Chondrocyte (in vitro differentiated cells): ENCODE data around the gene NPNT. TPM values are rescaled to one million over a fixed set of nuclear protein-coding genes. Genes with fewer than 3 reads are reported as not detected.
"Not testable (repeated sequence)": the region's sequence is repeated elsewhere in the genome, so short reads cannot be mapped to it uniquely, and the experiment has no call there.

Experiments used
- DNase-seq: peaks from one replicate; pipeline ENCODE4 v3.0.0; 2021; ENCODE audit warnings: mixed read lengths, low spot score
- H3K27ac Mint-ChIP-seq: one replicate; pipeline ENCODE4 v1.8.0; 2021; ENCODE audit warnings: mild to moderate bottlenecking, moderate library complexity, mixed read lengths; ENCODE audit not compliant: unreplicated experiment
- H3K27me3 Mint-ChIP-seq: 2 replicates; pipeline ENCODE4 v1.8.0; 2021; ENCODE audit warnings: low read depth, mixed read lengths
- H3K36me3 Mint-ChIP-seq: 2 replicates; pipeline ENCODE4 v1.8.0; 2021; ENCODE audit warnings: low read depth, mixed read lengths
- H3K4me1 Mint-ChIP-seq: 2 replicates; pipeline ENCODE4 v1.8.0; 2021; ENCODE audit warnings: low read depth, mild to moderate bottlenecking, mixed read lengths
- H3K4me3 Mint-ChIP-seq: one replicate; pipeline ENCODE4 v1.8.0; 2021; ENCODE audit warnings: mild to moderate bottlenecking, moderate library complexity, mixed read lengths; ENCODE audit not compliant: unreplicated experiment
- H3K9me3 Mint-ChIP-seq: 2 replicates; pipeline ENCODE4 v1.8.0; 2021; ENCODE audit warnings: low read depth, mixed read lengths
- long read RNA-seq: library from polyadenylated mRNA; stranded (forward); transcript quantifications from one replicate; pipeline ENCODE4 v2.0.0, GENCODE V29; 2021
- total RNA-seq: library from RNA; stranded (reverse); gene quantifications from 3 replicates; pipeline ENCODE4 v1.2.1, GENCODE V29; 2021
- TF ChIP-seq, protein P1 (sequence below): fragments of 200-600 bp; sonication (generic); IDR thresholded peaks from 2 replicates; pipeline ENCODE4 v1.5.0; 2021; ENCODE audit warnings: antibody characterized with exemption, mild to moderate bottlenecking, moderate library complexity

The NPNT gene
- total RNA-seq: 2.7 to 3.2 TPM (median 2.8 TPM) in 3 replicates
- long read RNA-seq, full-length matches to known transcripts: 5 of 5 reads
- long read RNA-seq, partial matches to known transcripts: 0 of 5 reads
- long read RNA-seq, other reads (novel, unspliced or antisense): 0 of 5 reads

- TF ChIP-seq, protein P1, sequence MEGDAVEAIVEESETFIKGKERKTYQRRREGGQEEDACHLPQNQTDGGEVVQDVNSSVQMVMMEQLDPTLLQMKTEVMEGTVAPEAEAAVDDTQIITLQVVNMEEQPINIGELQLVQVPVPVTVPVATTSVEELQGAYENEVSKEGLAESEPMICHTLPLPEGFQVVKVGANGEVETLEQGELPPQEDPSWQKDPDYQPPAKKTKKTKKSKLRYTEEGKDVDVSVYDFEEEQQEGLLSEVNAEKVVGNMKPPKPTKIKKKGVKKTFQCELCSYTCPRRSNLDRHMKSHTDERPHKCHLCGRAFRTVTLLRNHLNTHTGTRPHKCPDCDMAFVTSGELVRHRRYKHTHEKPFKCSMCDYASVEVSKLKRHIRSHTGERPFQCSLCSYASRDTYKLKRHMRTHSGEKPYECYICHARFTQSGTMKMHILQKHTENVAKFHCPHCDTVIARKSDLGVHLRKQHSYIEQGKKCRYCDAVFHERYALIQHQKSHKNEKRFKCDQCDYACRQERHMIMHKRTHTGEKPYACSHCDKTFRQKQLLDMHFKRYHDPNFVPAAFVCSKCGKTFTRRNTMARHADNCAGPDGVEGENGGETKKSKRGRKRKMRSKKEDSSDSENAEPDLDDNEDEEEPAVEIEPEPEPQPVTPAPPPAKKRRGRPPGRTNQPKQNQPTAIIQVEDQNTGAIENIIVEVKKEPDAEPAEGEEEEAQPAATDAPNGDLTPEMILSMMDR: no peak
- Mint-ChIP-seq H3K9me3 (no peaks in the 10 kb centered on the region), H3K4me3 (peak within 1 kb of the TSS; percentile 71), H3K27ac (peak within 1 kb of the TSS; percentile 28), H3K36me3 (peaks cover 2% of the 10 kb centered on the region), H3K4me1 (peaks cover 12% of the 10 kb centered on the region), H3K27me3 (peaks cover 87% of the 10 kb centered on the region)
- no peak for DNase-seq
Measured at GRCh38 chr4:105894660-105895582, at the start of gene NPNT. Gene NPNT (plus strand): TSS chr4:105895471. CDS start chr4:105895653, 182 bp downstream.

DNA sequence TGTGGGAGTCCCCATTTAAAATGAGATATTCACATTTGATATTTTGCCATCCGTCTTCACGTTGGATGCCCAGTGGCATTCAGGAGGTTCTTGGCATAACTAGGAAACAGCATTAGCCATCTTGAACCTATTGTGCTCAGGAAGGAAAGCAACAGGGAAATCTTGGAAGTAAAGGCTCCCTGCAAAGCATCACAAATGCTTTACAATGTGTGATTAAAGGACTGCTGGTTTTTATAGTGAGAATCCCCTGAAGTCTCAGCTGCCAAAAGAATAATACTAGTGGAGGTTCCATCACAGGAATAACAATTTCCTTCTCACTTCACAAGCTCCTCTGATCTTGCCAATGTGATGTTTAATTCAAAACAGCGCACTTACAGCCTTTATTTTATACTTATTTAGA, 49.7 kb upstream of the NPNT start:
- TF ChIP-seq, protein P1: no peak
- DNase-seq: no peak
- H3K27ac Mint-ChIP-seq: no peak overlapping the region
- no peaks in the 10 kb centered on the region for H3K36me3 Mint-ChIP-seq
- H3K4me1 Mint-ChIP-seq: peaks cover 41% of the 10 kb centered on the region
- H3K4me3 Mint-ChIP-seq: no peak overlapping the region
- no peaks in the 10 kb centered on the region for H3K27me3 Mint-ChIP-seq
- H3K9me3 Mint-ChIP-seq: no peaks in the 10 kb centered on the region

DNA sequence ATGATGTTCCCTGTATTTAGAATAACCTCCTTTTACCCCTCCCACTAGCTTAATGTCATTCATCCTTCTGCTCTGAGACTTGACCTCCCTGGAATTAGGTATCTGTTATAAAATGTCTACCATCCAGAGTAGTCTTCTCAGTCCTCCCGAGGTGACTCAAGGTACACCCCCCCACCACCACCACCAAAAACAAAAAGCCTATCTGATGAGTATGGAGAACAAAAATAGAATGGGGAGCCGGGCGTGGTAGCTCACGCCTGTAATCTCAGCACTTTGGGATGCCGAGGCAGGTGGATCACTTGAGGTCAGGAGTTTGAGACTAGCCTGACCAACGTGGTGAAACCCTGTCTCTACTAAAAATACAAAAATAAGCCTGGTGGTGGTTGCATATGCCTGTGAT, 46.9 kb upstream of the NPNT start:
- H3K36me3 Mint-ChIP-seq, H3K27me3 Mint-ChIP-seq, H3K4me3 Mint-ChIP-seq, H3K27ac Mint-ChIP-seq, DNase-seq: not testable (repeated sequence)
- Mint-ChIP-seq H3K9me3 (peaks cover 11% of the 10 kb centered on the region), H3K4me1 (peaks cover 24% of the 10 kb centered on the region)

GRCh38 chr4:105851196-105851595, 44.1 kb upstream of the NPNT start:
- Mint-ChIP-seq H3K27ac (no peak overlapping the region), H3K27me3 (no peaks in the 10 kb centered on the region), H3K4me3 (no peak overlapping the region), H3K9me3 (peaks cover 27% of the 10 kb centered on the region), H3K36me3 (peaks cover 12% of the 10 kb centered on the region), H3K4me1 (no peaks in the 10 kb centered on the region)
- TF ChIP-seq, protein P1: no peak
- DNase-seq: no peak

DNA sequence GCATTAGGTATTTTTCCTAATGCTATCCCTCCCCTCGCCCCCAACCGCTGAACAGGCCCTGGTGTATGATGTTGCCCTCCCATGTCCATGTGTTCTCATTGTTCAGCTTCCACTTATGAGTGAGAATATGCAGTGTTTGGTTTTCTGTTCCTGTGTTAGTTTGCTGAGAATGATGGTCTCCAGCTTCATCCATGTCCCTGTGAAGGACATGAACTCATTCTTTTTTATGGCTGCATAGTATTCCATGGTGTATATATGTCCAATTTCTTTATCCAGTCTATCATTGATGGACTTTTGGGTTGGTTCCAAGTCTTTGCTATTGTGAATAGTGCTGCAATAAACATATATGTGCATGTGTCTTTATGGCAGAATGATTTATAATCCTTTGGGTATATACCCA, 43.0 kb upstream of the NPNT start:
- not testable (repeated sequence) for H3K27me3 Mint-ChIP-seq, DNase-seq, H3K4me1 Mint-ChIP-seq, H3K4me3 Mint-ChIP-seq, H3K27ac Mint-ChIP-seq
- Mint-ChIP-seq H3K36me3 (peaks cover 17% of the 10 kb centered on the region), H3K9me3 (peaks cover 32% of the 10 kb centered on the region)

- no peak for DNase-seq
- H3K27me3 Mint-ChIP-seq: no peaks in the 10 kb centered on the region
- peaks cover 49% of the 10 kb centered on the region for H3K9me3 Mint-ChIP-seq
- H3K4me1 Mint-ChIP-seq: peaks cover 9% of the 10 kb centered on the region
- no peak overlapping the region for H3K4me3 Mint-ChIP-seq
- peaks cover 27% of the 10 kb centered on the region for H3K36me3 Mint-ChIP-seq
- TF ChIP-seq, protein P1: no peak
- H3K27ac Mint-ChIP-seq: no peak overlapping the region
Measured at GRCh38 chr4:105858466-105859040, 36.7 kb upstream of the NPNT start.
